ENCODE data around the gene CBFB.

- no peak for TF ChIP-seq CREM (IDR thresholded peaks at IDR 0.05; ENCODE audit: low read depth)
- TF ChIP-seq ZFX (CRISPR knock-in tag; IDR thresholded peaks at IDR 0.05) = no peak
- TF ChIP-seq RBFOX2 (IDR thresholded peaks at IDR 0.05; ENCODE audit: low read depth, low read length) = no peak
Measured at GRCh38 chr16:67028167-67028695, 718 bp upstream of the CBFB start.
